Brain microvascular endothelial cell (primary cell): ENCODE measurements around the gene REN.
A peak's percentile ranks its signal among the peaks of the same experiment; 100 is the strongest.

ENCODE experiments used
- DNase-seq: peaks from one replicate; pipeline ENCODE4 v3.0.0-alpha.2; 2020
- H3K27ac ChIP-seq: fragments of 250-450 bp; sonication (Bioruptor Pico); 2 replicates; pipeline ENCODE4 v1.5.1; 2020; ENCODE audit warnings: mild to moderate bottlenecking, moderate library complexity
- H3K27me3 ChIP-seq: fragments of 250-450 bp; sonication (Bioruptor Pico); replicated peaks from 2 replicates; pipeline ENCODE4 v1.5.1; 2020; ENCODE audit warnings: mild to moderate bottlenecking
- H3K36me3 ChIP-seq: fragments of 250-450 bp; sonication (Bioruptor Pico); replicated peaks from 2 replicates; pipeline ENCODE4 v1.5.1; 2020; ENCODE audit warnings: mild to moderate bottlenecking
- H3K4me3 ChIP-seq: 2 replicates; pipeline ENCODE4 v1.5.1; 2011; ENCODE audit warnings: low read depth, mild to moderate bottlenecking, control low read depth, low read length, moderate library complexity
- in situ Hi-C: cut with HindIII; loops from 2 replicates; pipeline ENCODE4 v1.10.0; 2017; ENCODE audit warnings: low sequenced_read_pairs, low pct_ligation_motif_present
- TF ChIP-seq, protein P1 (sequence below): IDR thresholded peaks from 2 replicates; pipeline ENCODE4 v1.5.1; 2011; ENCODE audit warnings: low read depth, mild to moderate bottlenecking, moderate library complexity, low read length, control low read depth, inconsistent platforms; ENCODE audit errors: missing control alignments

REN gene

DNA sequence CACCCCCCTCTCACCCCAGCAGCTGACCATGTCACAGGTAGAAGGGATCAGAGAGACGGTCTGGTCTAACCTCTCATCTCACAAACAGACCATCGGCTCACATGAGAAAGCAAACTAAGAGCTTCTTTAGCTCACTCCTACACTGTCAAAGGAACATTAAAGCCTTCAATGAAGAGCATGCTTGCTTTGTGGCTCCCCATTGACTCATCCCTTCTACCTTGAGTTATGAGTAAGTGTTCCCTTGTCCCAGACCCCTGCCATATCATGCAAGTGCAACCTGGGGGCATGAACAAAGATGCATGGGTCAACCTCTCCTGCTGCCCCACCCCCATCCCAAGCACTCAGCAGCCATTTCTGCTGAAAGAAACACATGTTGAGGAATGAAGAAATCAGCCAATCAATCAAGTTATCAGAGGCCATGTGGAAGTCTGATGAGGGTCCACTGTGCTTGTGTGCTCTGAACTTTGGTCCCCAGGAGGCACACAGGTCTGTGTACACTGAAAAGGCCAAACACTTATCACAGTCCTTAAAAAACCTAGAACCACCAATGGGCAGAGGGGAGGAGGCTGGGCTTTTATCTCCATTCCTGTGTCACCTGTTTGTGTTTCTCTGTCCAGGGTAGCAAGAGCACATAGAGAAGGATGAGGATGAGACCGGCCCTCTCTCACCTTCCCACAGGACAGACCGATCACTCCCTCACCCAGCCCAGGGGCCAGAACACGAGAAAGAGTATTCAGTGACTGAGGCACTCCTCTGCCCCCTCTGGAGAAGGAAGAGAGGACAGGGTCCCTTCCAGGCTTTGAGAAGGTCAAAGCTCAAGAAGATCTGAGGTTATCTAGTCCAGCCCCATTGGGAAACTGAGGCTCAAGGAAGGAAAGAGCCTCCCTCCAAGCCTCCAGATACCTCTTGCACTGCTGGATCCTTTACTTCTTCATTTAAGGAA, 23.8 kb downstream of the REN start:
- in situ Hi-C loops, result loop anchor here (25.0 kb wide), 1 partner anchor 280 kb away; the partner anchor contains the start of gene SNRPE
- TF ChIP-seq, protein P1, sequence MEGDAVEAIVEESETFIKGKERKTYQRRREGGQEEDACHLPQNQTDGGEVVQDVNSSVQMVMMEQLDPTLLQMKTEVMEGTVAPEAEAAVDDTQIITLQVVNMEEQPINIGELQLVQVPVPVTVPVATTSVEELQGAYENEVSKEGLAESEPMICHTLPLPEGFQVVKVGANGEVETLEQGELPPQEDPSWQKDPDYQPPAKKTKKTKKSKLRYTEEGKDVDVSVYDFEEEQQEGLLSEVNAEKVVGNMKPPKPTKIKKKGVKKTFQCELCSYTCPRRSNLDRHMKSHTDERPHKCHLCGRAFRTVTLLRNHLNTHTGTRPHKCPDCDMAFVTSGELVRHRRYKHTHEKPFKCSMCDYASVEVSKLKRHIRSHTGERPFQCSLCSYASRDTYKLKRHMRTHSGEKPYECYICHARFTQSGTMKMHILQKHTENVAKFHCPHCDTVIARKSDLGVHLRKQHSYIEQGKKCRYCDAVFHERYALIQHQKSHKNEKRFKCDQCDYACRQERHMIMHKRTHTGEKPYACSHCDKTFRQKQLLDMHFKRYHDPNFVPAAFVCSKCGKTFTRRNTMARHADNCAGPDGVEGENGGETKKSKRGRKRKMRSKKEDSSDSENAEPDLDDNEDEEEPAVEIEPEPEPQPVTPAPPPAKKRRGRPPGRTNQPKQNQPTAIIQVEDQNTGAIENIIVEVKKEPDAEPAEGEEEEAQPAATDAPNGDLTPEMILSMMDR, result peak; percentile 7
- no peak for DNase-seq
- no peaks in the 10 kb centered on the region for H3K36me3 ChIP-seq
- H3K27ac ChIP-seq, result no peak overlapping the region
- no peak overlapping the region for H3K4me3 ChIP-seq
- no peaks in the 10 kb centered on the region for H3K27me3 ChIP-seq

GRCh38 chr1:204141131-204141530, 25.0 kb downstream of the REN start:
- no peak for DNase-seq
- no peaks in the 10 kb centered on the region for H3K36me3 ChIP-seq
- H3K27me3 ChIP-seq, result no peaks in the 10 kb centered on the region
- no peak overlapping the region for H3K4me3 ChIP-seq
- TF ChIP-seq, protein P1, result no peak
- in situ Hi-C loops, result loop anchor here (25.0 kb wide), 1 partner anchor 279 kb away; the partner anchor contains the start of gene SNRPE
- no peak overlapping the region for H3K27ac ChIP-seq

DNA sequence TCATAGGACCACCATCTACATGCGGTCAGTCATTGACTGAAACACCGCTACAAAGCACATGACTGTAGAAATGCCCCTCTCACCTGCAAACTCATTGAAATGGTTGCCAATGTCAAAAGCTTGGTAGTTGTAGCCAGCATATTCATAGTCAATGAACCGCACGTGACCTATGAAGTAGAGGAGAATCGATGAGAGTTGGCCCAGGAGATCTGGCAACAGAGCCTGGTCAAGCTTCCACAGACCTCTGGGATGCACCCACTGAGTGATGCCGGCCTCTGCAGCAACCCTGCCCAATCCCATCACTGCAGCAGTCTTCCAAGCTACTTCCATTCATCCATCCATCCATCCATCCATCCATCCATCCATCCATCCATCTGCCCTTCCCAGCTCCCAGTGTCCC, 26.2 kb downstream of the REN start:
- H3K27ac ChIP-seq, result no peak overlapping the region
- TF ChIP-seq, protein P1, result no peak
- H3K27me3 ChIP-seq, result no peaks in the 10 kb centered on the region
- DNase-seq, result no peak
- H3K4me3 ChIP-seq, result no peak overlapping the region
- in situ Hi-C loops, result loop anchor here (25.0 kb wide), 1 partner anchor 278 kb away; the partner anchor contains the start of gene SNRPE
- H3K36me3 ChIP-seq, result no peaks in the 10 kb centered on the region

DNA sequence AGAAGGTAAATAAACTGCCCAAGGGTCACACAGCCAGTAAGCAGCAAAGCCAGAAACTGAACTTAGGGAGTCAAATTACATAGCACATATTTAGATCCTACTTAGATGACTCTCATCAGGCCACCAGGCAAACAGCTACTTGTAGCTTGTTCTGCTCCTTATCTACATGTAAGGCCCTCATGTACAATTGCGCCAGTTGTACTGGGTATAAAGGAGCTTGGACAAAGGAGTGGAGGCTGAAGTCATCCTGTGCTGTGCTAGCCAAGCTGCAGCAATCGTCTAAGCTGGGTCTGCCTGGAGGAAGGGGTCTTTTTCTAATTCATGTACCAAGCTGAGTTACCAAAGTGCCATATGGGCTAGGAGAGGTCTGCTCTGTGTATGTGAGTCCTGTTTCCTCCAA, 27.0 kb downstream of the REN start:
- DNase-seq, result no peak
- in situ Hi-C loops, result loop anchor here (25.0 kb wide), 1 partner anchor 277 kb away; the partner anchor contains the start of gene SNRPE
- TF ChIP-seq, protein P1, result no peak
- H3K27me3 ChIP-seq, result no peaks in the 10 kb centered on the region
- no peaks in the 10 kb centered on the region for H3K36me3 ChIP-seq
- H3K27ac ChIP-seq, result no peak overlapping the region
- H3K4me3 ChIP-seq, result no peak overlapping the region

DNA sequence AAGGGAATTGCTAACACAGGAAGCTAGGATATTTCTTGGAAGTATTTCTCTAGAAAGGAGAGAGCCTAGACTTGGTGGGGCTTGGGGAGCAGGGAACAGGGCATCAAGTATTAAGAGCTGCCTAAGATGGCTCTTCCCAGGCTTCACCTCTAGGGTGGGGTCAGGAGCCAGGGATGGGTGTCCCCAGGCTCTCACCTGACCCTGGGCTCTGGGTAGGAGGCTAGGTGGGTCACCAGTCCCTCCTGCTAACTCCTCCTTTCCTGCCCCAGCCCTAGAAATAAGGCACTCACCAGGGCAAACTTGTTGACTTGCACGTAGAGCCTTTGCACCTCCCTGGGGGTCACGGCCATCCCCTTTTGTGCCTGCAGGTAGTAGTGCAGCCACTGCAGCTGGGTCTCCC, 29.3 kb downstream of the REN start:
- in situ Hi-C loops, result loop anchor here (25.0 kb wide), 1 partner anchor 275 kb away; the partner anchor contains the start of gene SNRPE
- no peaks in the 10 kb centered on the region for H3K36me3 ChIP-seq
- H3K27ac ChIP-seq, result no peak overlapping the region
- DNase-seq, result no peak
- H3K4me3 ChIP-seq, result no peak overlapping the region
- no peaks in the 10 kb centered on the region for H3K27me3 ChIP-seq
- TF ChIP-seq, protein P1, result no peak
